ENCODE results near the gene CRYBB3.

The CRYBB3 gene

GRCh38 chr22:25186140-25186539, 13.5 kb upstream of the CRYBB3 start:
- TF ChIP-seq, protein P1, sequence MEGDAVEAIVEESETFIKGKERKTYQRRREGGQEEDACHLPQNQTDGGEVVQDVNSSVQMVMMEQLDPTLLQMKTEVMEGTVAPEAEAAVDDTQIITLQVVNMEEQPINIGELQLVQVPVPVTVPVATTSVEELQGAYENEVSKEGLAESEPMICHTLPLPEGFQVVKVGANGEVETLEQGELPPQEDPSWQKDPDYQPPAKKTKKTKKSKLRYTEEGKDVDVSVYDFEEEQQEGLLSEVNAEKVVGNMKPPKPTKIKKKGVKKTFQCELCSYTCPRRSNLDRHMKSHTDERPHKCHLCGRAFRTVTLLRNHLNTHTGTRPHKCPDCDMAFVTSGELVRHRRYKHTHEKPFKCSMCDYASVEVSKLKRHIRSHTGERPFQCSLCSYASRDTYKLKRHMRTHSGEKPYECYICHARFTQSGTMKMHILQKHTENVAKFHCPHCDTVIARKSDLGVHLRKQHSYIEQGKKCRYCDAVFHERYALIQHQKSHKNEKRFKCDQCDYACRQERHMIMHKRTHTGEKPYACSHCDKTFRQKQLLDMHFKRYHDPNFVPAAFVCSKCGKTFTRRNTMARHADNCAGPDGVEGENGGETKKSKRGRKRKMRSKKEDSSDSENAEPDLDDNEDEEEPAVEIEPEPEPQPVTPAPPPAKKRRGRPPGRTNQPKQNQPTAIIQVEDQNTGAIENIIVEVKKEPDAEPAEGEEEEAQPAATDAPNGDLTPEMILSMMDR (IDR thresholded peaks at IDR 0.05; ENCODE audit: low read depth, low read length), result no peak
- DNase-seq (ENCODE audit: extremely low read depth, low read depth), result no peak

DNA sequence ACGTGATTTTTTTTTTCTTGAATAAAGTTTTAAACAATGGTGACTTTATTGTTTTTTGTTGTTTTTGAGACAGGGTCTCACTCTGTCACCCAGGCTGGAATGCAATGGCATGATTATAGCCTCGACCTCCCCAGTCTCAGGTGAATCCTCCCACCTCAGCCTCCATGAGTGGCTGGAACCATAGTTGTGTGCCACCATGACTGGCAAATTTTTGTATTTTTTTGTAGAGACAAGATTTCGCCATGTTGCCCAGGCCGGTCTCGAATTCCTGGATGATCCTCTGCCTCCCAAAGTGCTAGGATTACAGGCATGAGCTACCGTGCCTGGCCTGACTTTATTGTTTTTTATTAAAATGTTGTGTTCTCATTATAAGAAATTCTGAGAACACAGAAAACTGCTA, 12.2 kb upstream of the CRYBB3 start:
- TF ChIP-seq, protein P1 (IDR thresholded peaks at IDR 0.05; ENCODE audit: low read depth, low read length), result no peak
- no peak for DNase-seq (ENCODE audit: extremely low read depth, low read depth)

DNA sequence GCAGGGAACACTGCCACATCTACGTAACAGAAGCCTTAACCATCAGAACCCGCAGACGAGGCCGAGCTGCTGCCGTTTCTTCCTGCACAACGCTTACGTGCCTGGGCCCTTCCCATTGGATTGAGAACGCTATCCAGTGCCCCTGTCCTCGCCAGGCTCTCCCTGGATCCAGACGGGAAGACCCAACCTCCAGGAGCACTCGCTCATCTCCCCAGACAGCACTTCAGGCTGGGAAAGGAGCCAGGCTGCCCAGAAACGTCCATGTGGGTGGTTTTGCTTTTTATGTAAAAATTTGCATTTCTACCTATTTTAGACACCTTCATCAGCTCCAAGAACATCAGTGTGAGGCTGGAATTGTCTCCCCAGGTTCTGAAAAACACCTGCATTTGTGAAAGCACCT, 7.3 kb upstream of the CRYBB3 start:
- TF ChIP-seq, protein P1 (IDR thresholded peaks at IDR 0.05; ENCODE audit: low read depth, low read length), result no peak
- DNase-seq (ENCODE audit: extremely low read depth, low read depth), result no peak

DNA sequence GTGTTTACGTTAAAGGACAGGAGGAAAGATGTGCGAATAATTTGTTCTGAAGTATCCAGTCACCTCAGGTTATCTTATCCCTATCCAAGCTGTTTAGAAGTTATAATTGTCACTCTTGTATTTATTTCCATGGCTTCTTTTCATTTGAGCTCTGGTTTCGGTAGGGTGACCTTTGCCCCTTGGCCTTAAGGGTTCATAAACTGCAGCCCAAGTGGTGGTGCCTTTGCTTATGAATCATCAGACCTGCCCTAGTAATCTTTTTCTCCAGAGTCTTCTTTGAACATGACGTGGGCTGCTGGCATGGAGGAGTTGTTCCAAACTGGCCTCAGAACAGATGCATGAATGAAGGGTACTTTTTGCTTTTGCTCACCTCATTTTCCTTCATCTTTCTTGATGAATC, 6.5 kb upstream of the CRYBB3 start:
- TF ChIP-seq, protein P1 (IDR thresholded peaks at IDR 0.05; ENCODE audit: low read depth, low read length), result no peak
- DNase-seq (ENCODE audit: extremely low read depth, low read depth), result no peak

- DNase-seq (ENCODE audit: extremely low read depth, low read depth), result no peak
- TF ChIP-seq, protein P1 (IDR thresholded peaks at IDR 0.05; ENCODE audit: low read depth, low read length), result no peak
Measured at GRCh38 chr22:25193548-25193947, 6.1 kb upstream of the CRYBB3 start.

DNA sequence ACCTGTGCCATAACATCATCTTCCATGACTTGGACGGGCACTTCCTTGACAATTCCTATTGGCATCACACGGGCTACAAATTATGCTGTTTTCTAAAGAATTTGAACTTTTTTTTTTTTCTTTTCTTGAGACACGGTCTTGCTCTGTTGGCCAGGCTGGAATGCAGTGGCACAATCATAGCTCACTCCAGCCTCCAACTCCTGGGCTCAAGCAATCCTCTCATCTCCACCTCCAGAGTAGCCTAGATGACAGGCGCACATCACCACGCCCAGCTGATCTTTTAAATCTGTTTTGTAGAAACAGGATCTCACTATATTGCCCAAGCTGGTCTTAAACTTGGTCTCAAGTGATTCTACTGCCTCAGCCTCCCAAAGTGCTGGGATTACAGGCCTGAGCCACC, 3.3 kb upstream of the CRYBB3 start:
- DNase-seq (ENCODE audit: extremely low read depth, low read depth), result no peak
- TF ChIP-seq, protein P1 (IDR thresholded peaks at IDR 0.05; ENCODE audit: low read depth, low read length), result no peak

DNA sequence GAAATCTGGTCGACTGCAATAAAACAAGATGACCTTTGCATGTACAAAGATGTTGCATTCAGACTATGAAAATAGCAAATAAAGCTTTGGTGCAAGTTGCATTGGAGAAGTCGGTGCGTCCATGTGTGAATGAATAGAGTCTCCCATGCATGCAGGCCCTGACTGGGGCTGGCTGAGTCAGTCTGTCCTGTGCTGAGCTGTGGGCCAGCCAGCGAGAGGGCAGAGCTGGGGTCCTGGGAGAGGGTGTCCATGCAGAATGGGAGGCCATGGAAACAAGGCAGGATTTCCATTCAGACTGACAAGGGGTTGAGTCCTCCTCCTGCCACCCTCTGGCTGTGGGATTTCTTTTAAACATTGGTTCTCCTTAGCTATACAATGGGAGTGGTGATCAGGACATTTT, 2.3 kb upstream of the CRYBB3 start:
- no peak for DNase-seq (ENCODE audit: extremely low read depth, low read depth)
- TF ChIP-seq, protein P1 (IDR thresholded peaks at IDR 0.05; ENCODE audit: low read depth, low read length), result no peak
